ENCODE results near the gene ABHD12B. TPM values are rescaled to one million over a fixed set of nuclear protein-coding genes. Genes with fewer than 3 reads are reported as not detected.
"Not testable (repeated sequence)": the region's sequence is repeated elsewhere in the genome, so short reads cannot be mapped to it uniquely, and the experiment has no call there.

Gene ABHD12B
- total RNA-seq, 1 experiment from 2014 or later: not detected

DNA sequence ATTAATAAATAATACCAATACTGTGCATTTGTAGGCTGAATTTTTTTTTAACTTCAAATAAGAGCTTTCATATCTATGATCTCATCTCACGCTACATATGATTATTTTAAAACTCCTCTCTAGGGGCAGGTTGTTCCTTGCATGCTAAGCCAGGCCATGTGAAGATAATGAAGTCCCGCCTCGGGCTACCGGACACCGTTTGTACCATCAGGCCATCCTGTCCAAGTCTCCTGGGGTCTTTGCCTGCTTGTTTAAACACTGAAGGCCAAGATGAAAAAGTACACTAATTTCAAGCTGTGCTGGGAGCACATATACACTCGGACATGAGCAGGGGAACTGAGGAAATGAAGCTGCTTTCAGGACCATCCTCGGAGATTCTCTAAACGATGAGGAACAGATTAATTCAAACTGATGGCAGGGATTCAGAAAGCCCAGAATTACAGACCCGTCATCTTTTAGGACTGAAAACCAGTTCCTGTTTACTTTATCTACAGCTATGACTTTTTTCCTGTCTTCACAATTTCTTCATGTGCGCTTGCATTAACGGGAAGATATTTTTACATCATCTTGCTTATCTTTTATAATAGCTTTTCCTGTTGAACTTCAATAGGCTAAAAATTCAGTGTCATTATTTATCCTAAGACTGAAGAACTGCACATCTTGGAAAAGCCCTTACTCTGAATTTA, 6.3 kb upstream of the ABHD12B start:
- no peaks in the 10 kb centered on the region for H3K36me3 ChIP-seq
- no peak overlapping the region for H3K4me3 ChIP-seq
- DNase-seq: no peak
- H3K27me3 ChIP-seq: no peaks in the 10 kb centered on the region
- no peaks in the 10 kb centered on the region for H3K9me3 ChIP-seq

DNA sequence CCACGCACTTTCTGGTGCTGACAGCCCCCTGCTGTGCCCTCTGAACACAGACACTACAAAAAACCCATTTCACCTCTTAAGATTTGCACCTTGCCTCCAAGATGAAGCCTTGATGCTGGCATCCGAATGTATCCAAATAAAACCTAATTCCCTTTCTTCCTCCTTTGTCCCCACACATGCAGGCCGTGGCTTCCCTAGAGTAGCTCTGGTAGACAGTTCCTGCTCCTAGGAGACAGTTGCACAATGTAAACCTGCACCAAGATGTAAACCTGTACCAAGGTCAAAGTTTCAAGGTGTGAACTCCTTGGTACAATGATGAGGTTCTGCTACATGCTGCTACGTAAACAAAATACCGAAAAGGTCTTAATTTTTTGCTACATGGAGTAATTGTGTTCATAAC, 625 bp upstream of the ABHD12B start:
- no peak for DNase-seq
- no peaks in the 10 kb centered on the region; the same call in 1 of the 2 replicates for H3K27me3 ChIP-seq
- H3K36me3 ChIP-seq: no peaks in the 10 kb centered on the region
- H3K9me3 ChIP-seq: no peaks in the 10 kb centered on the region
- H3K4me3 ChIP-seq: no peak overlapping the region

GRCh38 chr14:50874757-50875156, 2.9 kb downstream of the ABHD12B start:
- Histone ChIP-seq H3K4me3 (no peak overlapping the region), H3K9me3 (no peaks in the 10 kb centered on the region), H3K36me3 (no peaks in the 10 kb centered on the region), H3K27me3 (no peaks in the 10 kb centered on the region; the same call in 1 of the 2 replicates)
- DNase-seq: no peak

- Histone ChIP-seq H3K9me3 (no peaks in the 10 kb centered on the region), H3K4me3 (no peak overlapping the region), H3K36me3 (no peaks in the 10 kb centered on the region), H3K27me3 (no peaks in the 10 kb centered on the region; the same call in 1 of the 2 replicates)
- DNase-seq: no peak
These were observed 3.7 kb downstream of the ABHD12B start for GRCh38 chr14:50875359-50876070.

- Histone ChIP-seq H3K4me3 (no peak overlapping the region), H3K27me3 (no peaks in the 10 kb centered on the region), H3K9me3 (no peaks in the 10 kb centered on the region), H3K36me3 (no peaks in the 10 kb centered on the region)
- DNase-seq: no peak
These were observed 11.3 kb downstream of the ABHD12B start for GRCh38 chr14:50882932-50883826.

GRCh38 chr14:50883827-50884197, 12.0 kb downstream of the ABHD12B start:
- Histone ChIP-seq H3K9me3 (no peaks in the 10 kb centered on the region), H3K36me3 (no peaks in the 10 kb centered on the region), H3K27me3 (no peaks in the 10 kb centered on the region), H3K4me3 (no peak overlapping the region)
- DNase-seq: no peak

DNA sequence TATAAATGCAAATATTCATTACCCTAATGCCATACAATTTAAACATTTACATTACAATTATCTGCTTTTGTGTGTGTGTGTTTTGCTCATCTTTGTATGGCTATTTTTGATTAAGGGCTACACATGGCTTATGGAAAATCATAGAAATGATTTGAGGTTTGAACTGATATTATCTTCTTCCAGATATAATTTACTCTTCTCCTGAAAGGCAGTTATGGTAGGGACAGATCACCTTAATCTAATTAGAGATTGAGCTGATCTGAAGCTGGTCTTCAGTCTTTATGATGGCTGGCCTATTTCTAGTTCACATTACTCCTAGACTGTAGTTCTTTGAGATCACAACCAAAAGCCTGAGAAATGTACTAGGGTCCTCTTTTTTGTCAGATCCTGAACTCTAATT, 15.6 kb downstream of the ABHD12B start:
- no peaks in the 10 kb centered on the region for H3K36me3 ChIP-seq
- no peak overlapping the region for H3K4me3 ChIP-seq
- H3K27me3 ChIP-seq: no peaks in the 10 kb centered on the region
- DNase-seq: no peak
- no peaks in the 10 kb centered on the region for H3K9me3 ChIP-seq

DNA sequence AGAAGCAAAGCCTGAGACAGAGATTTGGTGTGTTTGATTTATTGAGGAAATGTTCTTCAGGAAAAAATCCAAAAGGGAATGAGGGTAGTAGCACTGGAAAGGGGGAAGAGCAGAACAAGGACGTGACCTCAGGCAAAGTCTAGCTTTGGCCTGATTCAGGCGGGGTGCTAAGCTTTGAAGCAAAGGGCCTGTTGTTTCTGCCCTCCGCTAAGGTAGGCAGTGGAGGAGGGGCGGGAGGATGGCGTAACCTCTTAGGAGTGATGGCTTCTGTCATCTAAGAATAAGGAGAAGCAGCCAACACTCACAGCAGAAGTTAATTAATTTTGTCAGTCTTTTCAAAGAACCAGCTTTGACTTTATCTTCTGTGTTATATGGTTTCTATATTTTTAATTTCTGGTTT, 20.4 kb downstream of the ABHD12B start:
- H3K36me3 ChIP-seq: no peaks in the 10 kb centered on the region
- DNase-seq: no peak
- H3K4me3 ChIP-seq: no peak overlapping the region
- no peaks in the 10 kb centered on the region for H3K27me3 ChIP-seq
- no peaks in the 10 kb centered on the region for H3K9me3 ChIP-seq

GRCh38 chr14:50896421-50896820, 24.6 kb downstream of the ABHD12B start:
- not testable (repeated sequence) for H3K27me3 ChIP-seq, H3K4me3 ChIP-seq, H3K36me3 ChIP-seq, H3K9me3 ChIP-seq, DNase-seq

DNA sequence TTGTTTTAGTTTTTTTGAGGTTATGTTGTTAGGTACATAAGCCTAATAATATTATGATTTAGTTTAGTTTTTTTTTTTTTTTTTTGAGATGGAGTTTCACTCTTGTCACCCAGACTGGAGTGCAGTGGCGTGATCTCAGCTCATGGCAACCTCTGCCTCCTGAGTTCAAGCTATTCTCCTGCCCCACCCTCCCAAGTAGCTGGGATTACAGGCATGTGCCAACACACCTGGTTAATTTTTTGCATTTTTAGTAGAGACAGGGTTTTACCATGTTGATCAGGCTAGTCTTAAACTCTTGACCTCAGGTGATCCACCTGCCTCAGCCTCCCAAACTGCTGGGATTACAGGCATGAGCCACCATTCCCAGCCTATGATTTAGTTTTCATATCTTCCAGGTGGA, 25.2 kb downstream of the ABHD12B start:
- DNase-seq, H3K27me3 ChIP-seq, H3K4me3 ChIP-seq, H3K36me3 ChIP-seq, H3K9me3 ChIP-seq: not testable (repeated sequence)

DNA sequence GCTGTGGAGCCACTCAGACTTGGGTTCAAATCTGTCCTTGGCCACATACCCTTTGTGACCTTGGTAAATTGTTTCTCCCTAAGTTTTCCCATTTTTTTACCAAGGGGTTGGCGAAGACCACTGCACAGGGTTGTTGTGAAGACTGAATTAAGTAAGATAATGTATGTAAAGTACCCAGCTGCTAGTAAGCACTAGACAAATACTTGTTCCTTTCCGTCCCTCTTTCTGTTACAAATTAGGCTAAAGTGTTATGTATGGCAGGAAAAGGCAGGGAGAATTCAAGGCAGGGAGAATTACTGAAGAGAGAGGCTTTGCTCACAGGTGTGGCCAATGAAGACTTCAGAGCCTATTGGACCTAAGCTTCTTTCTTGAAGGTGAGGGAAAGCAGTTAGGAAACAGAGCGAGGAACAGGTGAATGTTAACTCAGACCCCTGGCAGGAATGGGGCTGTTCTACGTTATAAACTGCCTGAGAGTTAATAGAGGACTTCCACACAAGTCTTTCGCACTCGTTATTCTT, 25.9 kb downstream of the ABHD12B start:
- no peaks in the 10 kb centered on the region for H3K27me3 ChIP-seq
- H3K36me3 ChIP-seq: no peaks in the 10 kb centered on the region
- no peaks in the 10 kb centered on the region for H3K9me3 ChIP-seq
- no peak for DNase-seq
- no peak overlapping the region for H3K4me3 ChIP-seq

- H3K4me3 ChIP-seq: no peak overlapping the region
- DNase-seq: no peak
- no peaks in the 10 kb centered on the region for H3K9me3 ChIP-seq
- H3K27me3 ChIP-seq: no peaks in the 10 kb centered on the region
- H3K36me3 ChIP-seq: no peaks in the 10 kb centered on the region
These were observed 29.5 kb downstream of the ABHD12B start for GRCh38 chr14:50901361-50901760.

- H3K36me3 ChIP-seq: no peaks in the 10 kb centered on the region
- H3K27me3 ChIP-seq: no peaks in the 10 kb centered on the region
- H3K4me3 ChIP-seq: no peak overlapping the region
- no peaks in the 10 kb centered on the region for H3K9me3 ChIP-seq
- no peak for DNase-seq
These were observed 32.9 kb downstream of the ABHD12B start for GRCh38 chr14:50904719-50905118.

- no peaks in the 10 kb centered on the region for H3K36me3 ChIP-seq
- no peaks in the 10 kb centered on the region for H3K27me3 ChIP-seq
These were observed 34.6 kb downstream of the ABHD12B start for GRCh38 chr14:50906326-50907065.

DNA sequence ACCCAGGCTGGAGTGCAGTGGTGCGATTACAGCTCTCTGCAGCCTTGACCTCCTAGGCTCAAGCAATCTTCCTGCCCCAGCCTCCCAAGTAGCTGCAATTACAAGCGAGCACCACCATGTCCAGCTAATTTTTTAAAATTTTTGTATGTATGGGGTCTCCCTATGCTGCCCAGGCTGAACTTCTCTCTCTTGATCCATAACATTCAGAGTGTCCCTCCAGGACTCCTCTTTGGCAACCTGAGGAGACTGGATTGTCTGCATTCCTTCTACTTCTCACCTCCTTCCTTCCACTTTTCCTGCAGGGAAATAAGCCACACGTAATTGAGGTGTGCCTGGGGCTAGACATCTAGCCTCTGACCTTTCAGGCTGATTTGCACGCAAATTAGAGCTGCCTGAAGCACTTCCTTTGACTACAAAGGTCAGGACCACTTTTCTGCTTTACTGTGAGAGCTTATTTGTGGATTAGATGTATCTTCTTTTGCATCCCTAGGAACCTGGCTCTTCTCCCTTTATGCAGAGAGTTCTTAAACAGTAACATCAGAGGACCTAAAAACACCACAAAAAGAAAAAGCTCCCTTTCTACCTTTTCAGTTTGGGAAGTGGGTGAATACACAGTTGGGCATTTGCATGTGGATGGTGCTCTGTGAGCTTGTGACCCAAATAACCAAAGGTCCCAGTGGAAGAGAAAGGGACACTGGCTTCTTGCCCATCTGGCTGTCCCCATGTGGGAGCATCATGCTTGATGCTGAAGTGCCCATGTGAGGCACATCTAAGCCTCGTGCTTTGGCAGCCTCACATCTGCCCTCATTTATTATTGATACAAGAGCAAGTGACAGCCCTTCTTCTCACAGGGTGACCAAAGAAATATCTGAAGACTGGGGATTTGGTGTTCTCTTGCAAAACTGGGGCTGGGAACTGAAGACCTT, 38.9 kb downstream of the ABHD12B start:
- Histone ChIP-seq H3K36me3 (no peaks in the 10 kb centered on the region), H3K4me3 (no peak overlapping the region), H3K9me3 (no peaks in the 10 kb centered on the region), H3K27me3 (no peaks in the 10 kb centered on the region)
- no peak for DNase-seq

More at GRCh38 chr14:50906326-50907065, 34.6 kb downstream of the ABHD12B start:
- Histone ChIP-seq H3K4me3 (no peak overlapping the region), H3K9me3 (no peaks in the 10 kb centered on the region)
- no peak for DNase-seq
